ENCODE data around the gene MYL12A. TPM values are rescaled to one million over a fixed set of nuclear protein-coding genes. Genes with fewer than 3 reads are reported as not detected.
A peak's percentile ranks its signal among the peaks of the same experiment; 100 is the strongest.

Gene MYL12A
- total and polyA plus RNA-seq, 3 experiments from 2014 or later: 338 to 3,038 (median 348) TPM

- Histone ChIP-seq H3K36me3 (ENCODE audit: insufficient read depth, low read length) (peaks cover 20% of the 10 kb centered on the region), H3K4me1 (ENCODE audit: insufficient read depth, low read length) (peaks cover 77% of the 10 kb centered on the region), H3K27me3 (ENCODE audit: insufficient read depth, low read length, poor library complexity, severe bottlenecking) (no peaks in the 10 kb centered on the region), H3K9me3 (ENCODE audit: low read length) (no peaks in the 10 kb centered on the region), H3K27ac (ENCODE audit: low read depth, low read length) (peak within 1 kb of the TSS; percentile 95), H3K4me3 (ENCODE audit: low read length) (peak within 1 kb of the TSS; percentile 82)
- H3K4me1 Mint-ChIP-seq: peaks cover 67 to 88% (median 86%) of the 10 kb centered on the region in 3 donors
- no peaks in the 10 kb centered on the region for H3K9me3 Mint-ChIP-seq
- DNase-seq: peak; percentile 81 to 91 (median 85)
- H3K4me3 Mint-ChIP-seq: peak within 1 kb of the TSS; percentile 90 to 99 (median 98)
- H3K27me3 Mint-ChIP-seq: no peaks in the 10 kb centered on the region
- peaks cover 5 to 49% (median 11%) of the 10 kb centered on the region in 3 donors for H3K36me3 Mint-ChIP-seq
- H3K27ac Mint-ChIP-seq: peak within 1 kb of the TSS; percentile 96 to 100 (median 100)
- ChIA-PET POLR2A (interaction anchor here (0.6 to 3.1 kb wide), 11 partner anchors 12 to 341 kb away, joined by 3 to 134 read pairs (median 3); partner anchors contain the start of gene MYL12A), CTCF (interaction anchor here (0.6 to 3.1 kb wide), 7 partner anchors 9 to 334 kb away, joined by 3 to 32 read pairs (median 6); partner anchors contain the start of gene MYL12A)
These were observed 14.0 kb downstream of the MYL12A start, which contains the start of gene MYL12B for GRCh38 chr18:3261373-3262233. MYL12B (plus strand) TSS chr18:3262133; CDS start chr18:3272899, 10,766 bp downstream.

GRCh38 chr18:3262234-3263131 is 14.9 kb downstream of the MYL12A start:
- Mint-ChIP-seq H3K27ac (peak overlapping the region; percentile 96 to 100 (median 99)), H3K36me3 (peaks cover 5 to 40% (median 8%) of the 10 kb centered on the region in 3 donors), H3K4me1 (peaks cover 70 to 88% (median 86%) of the 10 kb centered on the region in 3 donors), H3K9me3 (no peaks in the 10 kb centered on the region), H3K4me3 (peak overlapping the region; percentile 90 to 99 (median 98)), H3K27me3 (no peaks in the 10 kb centered on the region)
- peak; percentile 17 to 62 (median 37) for DNase-seq
- no peaks in the 10 kb centered on the region for H3K27me3 ChIP-seq (ENCODE audit: insufficient read depth, low read length, poor library complexity, severe bottlenecking)
- peak overlapping the region; percentile 95 for H3K27ac ChIP-seq (ENCODE audit: low read depth, low read length)
- no peaks in the 10 kb centered on the region for H3K9me3 ChIP-seq (ENCODE audit: low read length)
- peak overlapping the region; percentile 82 for H3K4me3 ChIP-seq (ENCODE audit: low read length)
- ChIA-PET CTCF (interaction anchor here (1.2 to 3.1 kb wide), 8 partner anchors 10 to 404 kb away, joined by 3 to 32 read pairs (median 6); partner anchors contain the start of gene MYL12A), POLR2A (interaction anchor here (0.6 to 3.1 kb wide), 10 partner anchors 11 to 341 kb away, joined by 3 to 134 read pairs (median 3); partner anchors contain the start of gene MYL12A)
- H3K4me1 ChIP-seq (ENCODE audit: insufficient read depth, low read length): peaks cover 76% of the 10 kb centered on the region
- H3K36me3 ChIP-seq (ENCODE audit: insufficient read depth, low read length): peaks cover 11% of the 10 kb centered on the region

GRCh38 chr18:3263132-3263700 is 15.6 kb downstream of the MYL12A start:
- Histone ChIP-seq H3K27me3 (ENCODE audit: insufficient read depth, low read length, poor library complexity, severe bottlenecking) (no peaks in the 10 kb centered on the region), H3K4me1 (ENCODE audit: insufficient read depth, low read length) (peaks cover 74% of the 10 kb centered on the region), H3K36me3 (ENCODE audit: insufficient read depth, low read length) (peaks cover 4% of the 10 kb centered on the region), H3K9me3 (ENCODE audit: low read length) (no peaks in the 10 kb centered on the region), H3K27ac (ENCODE audit: low read depth, low read length) (peak overlapping the region; percentile 95), H3K4me3 (ENCODE audit: low read length) (peak overlapping the region; percentile 82)
- ChIA-PET CTCF (interaction anchor here (0.8 to 1.9 kb wide), 8 partner anchors 16 to 403 kb away, joined by 3 to 8 read pairs (median 4); partner anchors contain the start of gene MYL12A), POLR2A (interaction anchor here (1.0 to 2.5 kb wide), 4 partner anchors 11 to 189 kb away, joined by 3 to 13 read pairs (median 3); no protein-coding TSS in a partner anchor)
- no peaks in the 10 kb centered on the region for H3K9me3 Mint-ChIP-seq
- no peak for DNase-seq
- peak overlapping the region; percentile 90 to 100 (median 96) for H3K27ac Mint-ChIP-seq
- H3K36me3 Mint-ChIP-seq: peaks cover 0 to 33% (median 3%) of the 10 kb centered on the region in 3 donors
- peaks cover 70 to 87% (median 85%) of the 10 kb centered on the region in 3 donors for H3K4me1 Mint-ChIP-seq
- peak overlapping the region; percentile 89 to 98 (median 91) for H3K4me3 Mint-ChIP-seq
- H3K27me3 Mint-ChIP-seq: no peaks in the 10 kb centered on the region

- POLR2A ChIA-PET: interaction anchor here (1.5 to 2.5 kb wide), 2 partner anchors 16 to 18 kb away, joined by 5 to 13 read pairs; no protein-coding TSS in a partner anchor
- H3K9me3 Mint-ChIP-seq: no peaks in the 10 kb centered on the region
- H3K4me1 ChIP-seq (ENCODE audit: insufficient read depth, low read length): peaks cover 76% of the 10 kb centered on the region
These were observed 16.8 kb downstream of the MYL12A start for GRCh38 chr18:3264362-3264761.

GRCh38 chr18:3265564-3266033 is 18.0 kb downstream of the MYL12A start:
- Mint-ChIP-seq H3K36me3 (peaks cover 0 to 24% (median 1%) of the 10 kb centered on the region in 3 donors), H3K9me3 (no peaks in the 10 kb centered on the region), H3K4me3 (peak overlapping the region; percentile 43 to 79 (median 61)), H3K4me1 (peaks cover 80 to 87% (median 86%) of the 10 kb centered on the region in 3 donors), H3K27ac (peak overlapping the region; percentile 73 to 100 (median 79)), H3K27me3 (no peaks in the 10 kb centered on the region)
- Histone ChIP-seq H3K4me3 (ENCODE audit: low read length) (peak overlapping the region; percentile 23), H3K36me3 (ENCODE audit: insufficient read depth, low read length) (no peaks in the 10 kb centered on the region), H3K27me3 (ENCODE audit: insufficient read depth, low read length, poor library complexity, severe bottlenecking) (no peaks in the 10 kb centered on the region), H3K4me1 (ENCODE audit: insufficient read depth, low read length) (peaks cover 76% of the 10 kb centered on the region), H3K9me3 (ENCODE audit: low read length) (no peaks in the 10 kb centered on the region), H3K27ac (ENCODE audit: low read depth, low read length) (no peak overlapping the region)
- DNase-seq: no peak
- POLR2A ChIA-PET: interaction anchor here (0.6 kb wide), 1 partner anchor 15 kb away, joined by 3 read pairs; no protein-coding TSS in a partner anchor
- CTCF ChIA-PET: interaction anchor here (1.3 kb wide), 1 partner anchor 401 kb away, joined by 3 read pairs; no protein-coding TSS in a partner anchor

More at GRCh38 chr18:3264362-3264761, 16.8 kb downstream of the MYL12A start:
- Mint-ChIP-seq H3K27ac (peak overlapping the region in 7 of 8 donors; percentile 67 to 100 (median 86)), H3K4me1 (peaks cover 75 to 87% (median 86%) of the 10 kb centered on the region in 3 donors), H3K27me3 (no peaks in the 10 kb centered on the region), H3K36me3 (peaks cover 0 to 24% (median 1%) of the 10 kb centered on the region in 3 donors), H3K4me3 (peak overlapping the region; percentile 56 to 98 (median 90))
- no peaks in the 10 kb centered on the region for H3K36me3 ChIP-seq (ENCODE audit: insufficient read depth, low read length)
- CTCF ChIA-PET: interaction anchor here (1.2 to 1.9 kb wide), 5 partner anchors 17 to 402 kb away, joined by 3 to 6 read pairs (median 4); no protein-coding TSS in a partner anchor
- H3K9me3 ChIP-seq (ENCODE audit: low read length): no peaks in the 10 kb centered on the region
- H3K4me3 ChIP-seq (ENCODE audit: low read length): peak overlapping the region; percentile 10
- no peak for DNase-seq
- H3K27ac ChIP-seq (ENCODE audit: low read depth, low read length): no peak overlapping the region
- H3K27me3 ChIP-seq (ENCODE audit: insufficient read depth, low read length, poor library complexity, severe bottlenecking): no peaks in the 10 kb centered on the region

- H3K4me3 Mint-ChIP-seq: peak overlapping the region; percentile 43 to 79 (median 61)
- H3K4me1 Mint-ChIP-seq: peaks cover 80 to 87% (median 86%) of the 10 kb centered on the region in 3 donors
- no peaks in the 10 kb centered on the region for H3K9me3 Mint-ChIP-seq
- H3K4me1 ChIP-seq (ENCODE audit: insufficient read depth, low read length): peaks cover 73% of the 10 kb centered on the region
- peak overlapping the region; percentile 74 to 100 (median 85) for H3K27ac Mint-ChIP-seq
- H3K4me3 ChIP-seq (ENCODE audit: low read length): peak overlapping the region; percentile 23
- DNase-seq: no peak
- POLR2A ChIA-PET: interaction anchor here (0.6 to 1.4 kb wide), 2 partner anchors 15 to 18 kb away, joined by 3 to 6 read pairs; no protein-coding TSS in a partner anchor
- peaks cover 0 to 21% (median 1%) of the 10 kb centered on the region in 3 donors for H3K36me3 Mint-ChIP-seq
- CTCF ChIA-PET: interaction anchor here (1.5 kb wide), 1 partner anchor 32 kb away, joined by 3 read pairs; no protein-coding TSS in a partner anchor
- H3K27me3 Mint-ChIP-seq: no peaks in the 10 kb centered on the region
- H3K27me3 ChIP-seq (ENCODE audit: insufficient read depth, low read length, poor library complexity, severe bottlenecking): no peaks in the 10 kb centered on the region
- H3K36me3 ChIP-seq (ENCODE audit: insufficient read depth, low read length): no peaks in the 10 kb centered on the region
- no peak overlapping the region for H3K27ac ChIP-seq (ENCODE audit: low read depth, low read length)
- H3K9me3 ChIP-seq (ENCODE audit: low read length): no peaks in the 10 kb centered on the region
These were observed 18.5 kb downstream of the MYL12A start for GRCh38 chr18:3266062-3266608.

All from CD8-positive, alpha-beta memory T cell (primary cell).